Measurements from ENCODE around the gene ST3GAL6.

Gene ST3GAL6

DNA sequence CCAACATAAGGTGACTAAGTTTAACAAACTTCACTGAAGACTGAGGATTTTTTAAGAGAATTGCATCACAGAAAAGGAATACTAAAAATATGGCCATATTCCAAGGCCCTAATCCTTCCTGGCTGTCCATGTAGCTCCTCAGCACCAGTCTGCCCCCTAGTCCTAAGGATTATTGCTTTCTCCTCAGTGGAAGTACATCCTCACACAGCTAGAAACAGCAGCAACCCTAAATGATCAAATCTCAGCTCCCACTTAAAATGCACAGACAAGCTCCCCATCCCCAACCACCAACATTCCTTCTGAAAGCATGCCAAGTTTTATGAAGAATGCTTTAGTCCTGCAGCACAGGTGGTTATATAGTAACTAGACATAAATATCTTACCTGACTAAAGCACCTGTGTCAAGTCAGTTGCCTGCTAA lies 14.7 kb downstream of the ST3GAL6 start:
- no peak for DNase-seq

DNA sequence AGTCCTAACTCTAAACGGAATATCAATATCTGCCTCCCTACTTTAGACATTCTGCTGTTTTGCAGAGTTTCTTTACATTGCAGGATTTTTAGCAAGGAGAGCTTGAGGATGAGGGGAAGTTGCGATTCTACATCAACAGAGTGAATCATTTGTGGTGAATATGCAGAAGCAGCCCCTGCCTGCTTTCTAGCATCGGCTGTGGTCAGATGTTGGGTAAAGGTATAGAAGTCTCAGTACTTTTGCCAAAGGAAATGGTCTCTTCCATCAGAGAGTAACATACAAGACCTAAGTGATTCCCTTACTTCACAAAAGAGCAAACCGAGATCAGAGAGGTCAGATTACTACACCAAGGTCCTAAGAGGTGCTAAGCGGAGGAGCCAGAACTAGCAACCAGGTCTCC lies 15.2 kb downstream of the ST3GAL6 start:
- peak; percentile 39 for DNase-seq

GRCh38 chr3:98778852-98779413 lies 15.8 kb downstream of the ST3GAL6 start:
- DNase-seq: peak; percentile 37

DNA sequence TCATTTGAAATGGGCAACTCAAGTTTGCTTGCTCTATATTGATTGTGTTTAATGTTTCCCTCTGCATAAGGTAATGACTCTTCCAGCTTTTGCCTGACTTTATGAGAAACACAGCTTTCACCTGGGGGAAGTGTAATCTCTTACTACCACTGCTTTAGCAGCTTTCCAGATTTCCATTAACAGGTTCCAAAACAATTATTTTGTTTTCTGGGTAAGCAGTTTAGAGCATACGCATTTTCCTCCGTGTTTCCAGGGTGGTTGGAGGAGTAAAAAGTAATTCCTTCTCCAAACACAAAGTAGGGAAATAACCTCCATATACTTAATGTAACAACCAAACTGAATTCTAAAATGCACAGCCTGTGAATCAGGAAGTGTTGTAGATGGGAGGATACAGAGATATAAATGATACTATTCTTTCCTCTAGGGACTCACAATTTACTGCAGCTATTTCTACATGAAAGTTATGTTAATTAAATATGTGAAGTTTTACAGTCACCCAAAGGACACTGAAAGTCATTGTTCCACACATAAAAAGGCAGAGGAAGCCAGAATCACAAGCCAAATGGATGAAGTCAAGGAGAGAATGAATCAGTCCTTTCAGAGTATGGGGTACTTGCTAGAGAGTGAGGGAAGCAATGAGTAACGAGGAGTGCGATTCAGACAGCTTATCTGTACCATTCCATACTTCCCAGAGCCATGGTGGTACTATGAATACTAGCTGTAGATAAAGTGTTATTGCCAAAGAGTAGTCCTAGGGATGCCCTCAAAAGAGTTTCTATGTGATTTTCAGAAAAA lies 16.6 kb downstream of the ST3GAL6 start:
- DNase-seq: no peak

DNA sequence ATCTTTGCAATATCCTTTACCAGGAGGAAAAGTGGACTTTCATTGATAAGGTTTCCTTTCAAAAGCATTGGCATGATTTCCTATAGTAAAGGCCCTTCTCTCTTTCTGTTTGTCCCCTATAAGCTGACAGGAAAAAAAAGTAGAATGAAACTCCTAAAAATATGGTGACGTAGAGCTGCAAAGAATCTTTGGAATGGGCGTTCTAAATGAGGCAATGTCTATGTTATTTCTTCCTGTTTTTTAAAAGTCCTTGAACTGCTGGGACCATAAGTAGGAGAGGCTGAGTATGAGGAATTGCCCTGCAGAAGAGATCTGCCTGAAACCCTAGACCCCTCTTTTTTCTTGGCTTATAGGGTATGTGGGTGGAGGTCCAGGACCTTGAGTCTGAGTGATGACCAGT lies 17.2 kb downstream of the ST3GAL6 start:
- DNase-seq: no peak

DNA sequence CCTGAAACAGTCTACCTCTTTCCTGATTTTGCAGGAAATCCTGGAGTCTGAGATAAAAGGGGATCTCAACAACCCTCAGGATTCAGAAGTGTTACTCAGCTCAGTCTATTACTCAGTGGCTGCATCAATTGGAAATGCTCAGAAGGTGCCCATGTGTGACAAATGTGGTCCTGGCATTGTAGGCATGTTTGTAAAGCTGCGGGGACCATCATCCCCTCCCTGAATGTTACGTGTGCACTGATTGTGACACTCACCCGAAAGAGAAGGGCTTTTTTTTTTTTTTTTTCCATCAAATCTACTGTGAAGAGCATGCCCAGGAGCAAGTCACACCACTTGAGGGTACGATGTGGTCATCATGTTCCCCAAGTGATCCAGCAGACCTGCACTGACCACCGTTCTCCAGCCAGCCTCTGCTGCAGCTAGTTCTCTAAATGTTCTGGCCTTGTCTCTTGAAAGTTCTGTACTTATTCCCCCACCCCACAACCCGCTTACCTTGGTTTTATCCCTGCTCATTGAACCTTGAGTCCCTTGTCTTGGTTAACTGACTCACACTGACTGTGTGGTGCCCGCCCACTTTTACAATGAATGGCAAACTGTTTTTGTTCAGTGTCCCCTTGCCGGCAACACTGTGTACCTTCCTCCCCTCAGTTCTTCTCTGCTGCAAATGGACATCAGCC lies 19.8 kb downstream of the ST3GAL6 start:
- no peak for DNase-seq

GRCh38 chr3:98784042-98784441 lies 20.9 kb downstream of the ST3GAL6 start:
- no peak for DNase-seq

- no peak for DNase-seq
Observed at GRCh38 chr3:98784666-98785600, 21.8 kb downstream of the ST3GAL6 start.

DNA sequence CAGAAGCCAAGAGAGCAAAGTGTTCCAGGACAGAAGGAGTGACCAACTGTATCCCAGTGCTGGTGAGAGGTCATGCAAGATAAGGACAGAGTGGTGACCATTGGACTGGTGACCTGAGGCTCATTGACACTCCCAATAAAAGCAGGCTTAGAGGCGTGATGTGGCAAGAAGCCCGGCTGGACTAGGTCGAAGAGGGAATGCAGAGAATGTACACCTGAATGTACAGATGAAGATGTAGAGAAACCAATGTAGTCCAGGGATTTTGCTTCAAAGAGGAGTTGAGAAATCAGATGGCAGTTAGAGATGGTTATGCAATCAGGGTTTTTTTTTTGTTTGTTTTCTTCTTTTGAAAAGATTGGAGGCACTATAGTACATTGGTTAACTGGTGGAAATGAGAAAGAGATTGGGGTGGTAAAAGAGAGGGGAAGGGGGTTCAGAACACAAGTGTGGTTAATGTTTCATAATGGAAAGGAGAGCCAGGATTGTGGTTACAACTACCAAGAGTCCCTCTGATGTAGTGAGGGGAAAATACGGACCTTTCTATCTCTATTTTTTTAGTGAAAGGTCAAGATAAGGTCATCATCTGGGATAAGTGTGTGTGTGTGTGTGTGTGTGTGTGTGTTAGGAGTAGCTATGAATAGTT lies 23.3 kb downstream of the ST3GAL6 start:
- no peak for DNase-seq

GRCh38 chr3:98787181-98787580 lies 24.0 kb downstream of the ST3GAL6 start:
- DNase-seq: no peak

GRCh38 chr3:98788651-98789050 lies 25.5 kb downstream of the ST3GAL6 start:
- DNase-seq: no peak

- DNase-seq: no peak
Observed at GRCh38 chr3:98791341-98792325, 28.5 kb downstream of the ST3GAL6 start.

DNA sequence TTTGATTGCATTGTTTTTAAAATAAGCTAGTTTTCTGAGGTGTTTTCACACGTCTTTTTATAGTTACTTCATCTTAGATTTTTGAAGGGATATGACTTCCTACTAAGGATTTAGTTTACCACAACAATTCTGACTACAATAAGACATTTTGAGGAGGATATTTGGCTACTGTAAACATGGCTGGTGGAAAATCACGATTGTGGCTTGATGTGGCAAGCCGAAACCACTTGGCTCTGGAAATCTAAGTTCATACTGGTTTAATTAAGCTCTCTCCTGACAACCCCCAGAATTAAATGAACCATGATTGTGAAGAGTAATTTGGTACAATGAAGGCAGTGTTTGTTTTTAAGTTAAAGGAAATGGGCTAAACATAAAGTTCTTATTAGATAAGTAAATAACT lies 30.8 kb downstream of the ST3GAL6 start:
- DNase-seq: no peak

DNA sequence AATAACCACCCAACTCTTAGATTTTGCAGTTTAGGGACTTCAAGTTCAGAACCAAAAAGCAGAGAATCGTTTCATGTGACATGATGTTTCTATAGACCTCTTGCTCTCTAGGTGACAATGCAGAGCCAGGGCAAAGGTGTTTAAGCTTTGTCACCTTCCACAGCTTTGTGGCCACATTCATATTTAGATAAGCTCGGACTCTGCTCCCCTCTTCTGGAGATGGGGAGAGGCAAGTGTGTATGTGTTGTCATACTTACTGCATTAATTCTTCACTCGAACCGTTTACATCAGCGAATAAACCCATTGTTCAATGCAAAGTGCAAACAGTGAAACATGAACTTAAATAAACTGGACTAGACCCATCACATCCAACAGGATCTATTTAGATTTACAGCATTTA lies 33.2 kb downstream of the ST3GAL6 start:
- DNase-seq: no peak

DNA sequence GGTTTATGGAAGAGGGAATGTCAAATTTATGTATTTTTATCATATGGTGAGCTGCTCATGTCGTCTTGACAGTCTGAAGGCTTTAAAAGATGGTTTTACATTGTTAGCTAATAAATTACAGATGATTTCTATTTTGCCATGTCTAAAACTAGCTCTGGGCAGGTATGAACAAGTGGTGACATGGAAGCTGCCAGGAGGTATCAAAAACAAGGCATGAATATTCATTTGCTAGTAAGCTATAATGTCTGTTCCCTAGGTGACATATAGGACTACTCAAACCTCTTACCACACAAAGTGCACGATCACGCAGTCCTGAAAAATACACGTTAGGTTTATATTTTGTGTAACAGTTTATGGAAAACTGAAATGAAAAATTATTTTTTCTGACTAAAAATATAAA lies 34.8 kb downstream of the ST3GAL6 start:
- DNase-seq: no peak

GRCh38 chr3:98798820-98799219 lies 35.7 kb downstream of the ST3GAL6 start:
- no peak for DNase-seq

- no peak for DNase-seq
Observed at GRCh38 chr3:98799479-98799878, 36.3 kb downstream of the ST3GAL6 start.

GRCh38 chr3:98800401-98800800 lies 37.3 kb downstream of the ST3GAL6 start:
- no peak for DNase-seq

DNA sequence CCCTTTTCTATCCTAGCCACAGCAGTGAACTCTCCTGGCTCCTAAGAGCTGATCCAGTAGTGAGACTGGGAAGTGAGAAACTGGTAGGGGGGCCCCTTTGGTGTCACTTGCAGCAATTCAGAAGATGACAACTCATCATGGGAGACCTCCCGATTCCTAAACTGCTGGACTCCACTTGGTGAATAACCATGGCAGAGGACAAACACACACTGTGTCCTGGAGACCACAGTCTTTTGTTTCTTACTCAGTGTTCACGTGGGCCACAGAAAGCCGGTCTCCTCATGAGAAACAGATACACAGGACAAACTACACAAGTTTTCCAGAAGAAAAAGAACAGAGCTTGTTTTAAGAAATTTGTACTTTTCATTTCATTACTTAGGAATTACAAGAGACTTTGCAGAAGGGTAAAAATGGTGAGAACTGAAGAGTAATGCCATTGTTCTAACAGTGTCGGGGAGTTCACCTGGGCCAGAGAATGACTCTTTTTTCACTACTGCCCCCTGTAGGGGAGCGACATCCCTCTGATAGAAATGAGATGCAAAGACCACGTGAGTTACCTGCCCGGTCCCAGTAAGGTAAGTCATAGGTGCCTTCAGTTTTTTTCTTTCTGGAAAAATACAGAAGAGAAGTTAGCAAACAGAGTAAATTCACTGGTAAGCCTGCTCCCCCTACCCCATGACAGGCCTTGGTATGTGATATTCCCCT lies 38.1 kb downstream of the ST3GAL6 start:
- DNase-seq: no peak

- no peak for DNase-seq
Observed at GRCh38 chr3:98805571-98805970, 42.4 kb downstream of the ST3GAL6 start.

DNA sequence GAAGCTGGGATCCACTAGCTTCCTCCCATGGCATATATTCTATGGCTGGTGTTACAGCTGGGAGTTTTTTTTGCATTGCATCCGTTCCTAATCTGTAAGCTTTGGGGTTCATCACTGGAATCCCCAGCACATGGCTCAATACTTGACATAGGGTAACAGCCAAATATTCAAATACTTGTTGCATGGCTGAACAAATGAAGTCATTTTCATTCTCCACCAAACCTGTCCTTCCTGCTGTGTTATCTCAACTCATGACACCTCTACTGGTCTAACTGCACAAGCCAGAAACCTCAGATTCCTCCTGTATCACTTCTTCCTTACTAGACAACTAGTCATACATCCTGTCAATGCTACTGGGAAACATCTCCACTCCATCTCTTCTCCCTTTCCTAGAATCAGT lies 43.4 kb downstream of the ST3GAL6 start:
- no peak for DNase-seq

Measured in NK-92 treated with Interleukin-12 subunit alpha and Interleukin-12 subunit beta, amount 100 ng/mL, for 24 hours (cell line).